Effector CD8-positive, alpha-beta T cell (primary cell): ENCODE data around the gene DHX34.
"Not testable (repeated sequence)": the region's sequence is repeated elsewhere in the genome, so short reads cannot be mapped to it uniquely, and the experiment has no call there.

Experiments used
- DNase-seq: peaks from one replicate; lab custom pipeline; 2025; lab: John Stamatoyannopoulos, UW

Gene DHX34

DNA sequence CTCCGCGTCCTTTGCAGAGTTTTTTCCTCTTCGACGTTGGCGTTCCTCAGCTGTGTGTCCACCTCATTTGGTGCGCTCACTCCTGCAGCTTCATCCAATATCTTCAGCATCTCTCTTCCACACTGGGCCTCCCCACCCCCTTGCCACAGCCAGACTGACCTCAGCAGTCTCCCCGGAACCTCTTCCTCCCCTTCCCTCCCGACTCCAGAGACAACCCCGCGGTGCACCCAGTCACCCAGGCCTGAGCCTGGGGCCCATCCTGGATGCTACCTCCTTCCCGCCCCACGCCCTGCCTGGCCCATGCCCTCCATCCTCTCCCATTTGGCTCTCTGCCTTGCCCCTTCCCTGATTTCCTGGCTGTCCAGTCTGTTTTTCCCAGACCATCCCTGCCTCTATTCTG lies 25.2 kb upstream of the DHX34 start:
- DNase-seq, result no peak

DNA sequence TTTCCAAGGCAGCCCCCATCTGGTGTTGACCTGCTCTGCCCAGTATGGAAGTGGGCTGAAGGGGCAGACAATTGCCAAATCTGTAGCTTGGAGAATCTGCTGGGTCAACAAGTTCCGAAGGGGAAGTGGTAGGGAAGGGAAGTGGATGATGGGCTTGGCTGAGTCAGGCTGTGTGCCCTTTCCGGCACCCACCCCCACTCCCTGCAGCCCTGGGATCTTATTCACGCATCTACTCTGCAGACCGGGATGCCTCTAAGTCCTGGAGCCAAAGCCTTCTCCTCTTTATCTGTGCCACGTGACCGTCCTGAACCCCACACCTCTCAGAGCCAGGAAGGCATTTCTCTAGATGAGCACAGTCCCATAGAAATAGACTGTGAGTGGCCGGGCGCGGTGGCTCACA lies 24.6 kb upstream of the DHX34 start:
- DNase-seq, result no peak

DNA sequence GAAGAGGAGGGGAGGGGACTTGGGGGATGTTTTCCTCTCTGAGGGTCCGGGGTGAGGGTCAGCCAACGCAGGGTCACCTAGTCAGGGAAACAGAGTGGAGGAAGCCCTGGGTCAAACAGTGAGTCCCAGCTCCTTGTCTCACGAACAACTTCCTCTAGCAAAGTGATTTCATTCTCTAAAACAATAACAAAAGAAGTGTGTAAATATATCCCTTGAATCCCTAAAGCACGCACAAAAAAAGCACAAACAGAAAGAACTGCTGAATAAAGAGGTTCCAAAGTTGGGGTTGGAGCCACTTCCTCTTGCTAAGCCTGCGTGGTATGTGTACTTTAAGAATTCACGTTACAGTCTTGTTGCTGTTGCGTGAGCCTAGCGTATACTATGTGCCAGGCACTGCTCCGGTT lies 18.6 kb upstream of the DHX34 start:
- DNase-seq, result no peak

DNA sequence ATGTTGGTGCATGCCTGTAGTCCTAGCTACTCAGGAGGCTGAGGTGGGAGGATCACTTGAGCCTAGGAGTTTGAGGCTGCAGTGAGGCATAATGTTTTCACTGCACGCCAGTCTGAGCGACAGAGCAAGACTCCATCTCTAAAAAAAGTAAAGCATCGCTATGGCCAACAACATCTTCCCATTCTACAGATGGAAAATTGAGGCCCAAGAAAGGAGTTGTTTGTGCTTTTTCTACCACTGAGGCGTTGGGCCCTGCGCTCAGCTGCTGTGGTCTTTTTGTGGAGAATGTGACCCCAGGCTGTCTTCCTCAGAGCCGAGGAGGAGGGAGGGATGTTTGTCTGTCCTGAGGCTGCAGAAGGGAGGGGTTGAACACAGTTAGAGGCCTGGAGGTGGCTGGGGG lies 17.6 kb upstream of the DHX34 start:
- DNase-seq, result no peak

DNA sequence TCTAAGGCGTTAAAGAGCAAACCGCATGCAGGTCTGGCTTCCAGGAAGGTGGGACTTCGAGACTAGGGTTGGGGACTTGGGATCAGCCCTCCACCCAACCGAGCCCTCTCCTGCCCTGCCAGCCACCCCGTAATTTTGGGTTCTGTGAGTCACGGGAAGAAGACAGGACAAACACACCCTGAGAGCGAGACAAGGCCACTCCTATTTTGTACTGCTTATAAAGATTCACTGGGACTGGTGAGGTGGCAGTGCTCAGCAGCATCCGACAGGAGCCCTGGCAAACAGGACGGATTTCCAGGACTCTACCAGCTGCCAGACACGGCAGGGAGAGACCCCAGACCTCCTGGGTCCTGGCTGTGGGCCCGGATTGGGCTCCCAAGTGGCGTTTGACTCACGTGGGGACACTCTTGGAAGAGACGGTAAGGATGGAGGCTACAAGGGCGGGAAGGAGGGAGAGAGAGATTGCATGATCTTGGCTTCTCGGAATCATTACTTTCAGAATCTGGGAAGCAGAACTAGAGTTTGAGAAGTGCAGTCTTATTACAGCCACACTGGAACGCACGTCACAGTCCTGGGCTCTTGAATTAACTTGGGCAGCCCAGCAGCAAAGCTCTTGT lies 17.1 kb upstream of the DHX34 start, which contains the start of gene C5AR2:
Gene C5AR2, plus strand, starts transcription at position 245 of the 617 bp plus-strand sequence. CDS start 8,625 bp downstream, outside the sequence.
- DNase-seq, result no peak

DNA sequence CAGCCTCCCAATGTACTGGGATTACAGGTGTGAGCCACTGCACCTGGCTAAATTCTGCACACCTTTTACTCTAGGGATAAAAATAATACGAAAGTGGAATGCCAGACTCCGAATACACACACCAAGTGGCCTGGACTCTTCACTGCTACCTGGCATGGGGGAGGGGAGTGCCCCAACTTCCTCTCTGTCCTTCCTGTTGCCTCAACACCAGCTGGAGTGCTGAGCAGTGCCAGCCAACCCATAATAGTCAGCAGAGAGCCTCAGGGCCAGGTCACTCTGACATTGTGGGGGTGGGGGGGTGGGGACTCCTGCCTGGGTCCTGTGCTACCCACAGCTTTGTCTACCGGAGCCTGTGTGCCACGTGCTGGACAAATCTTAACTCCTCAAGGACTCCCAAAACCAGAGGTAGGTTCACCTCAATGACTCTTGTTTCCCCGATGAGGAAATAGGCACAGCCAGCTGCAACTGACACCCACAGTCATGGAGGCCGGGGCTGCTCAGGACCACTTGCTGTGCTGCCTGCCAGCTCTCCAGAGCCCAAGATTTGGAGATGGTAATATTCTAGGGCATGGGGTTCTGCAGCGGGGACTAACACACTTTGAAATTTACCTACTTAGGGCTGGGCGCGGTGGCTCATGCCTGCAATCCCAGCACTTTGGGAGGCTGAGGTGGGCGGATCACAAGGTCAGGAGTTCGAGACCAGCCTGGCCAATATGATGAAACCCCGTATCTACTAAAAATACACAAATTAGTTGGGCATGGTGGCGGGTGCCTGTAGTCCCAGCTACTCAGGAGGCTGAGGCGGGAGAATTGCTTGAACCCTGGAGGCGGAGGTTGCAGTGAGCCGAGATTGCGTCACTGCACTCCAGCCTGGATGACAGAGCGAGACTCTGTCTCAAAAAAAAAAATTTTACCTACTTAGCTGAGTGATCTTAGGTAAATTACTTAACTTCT lies 12.1 kb upstream of the DHX34 start:
- not testable (repeated sequence) for DNase-seq

DNA sequence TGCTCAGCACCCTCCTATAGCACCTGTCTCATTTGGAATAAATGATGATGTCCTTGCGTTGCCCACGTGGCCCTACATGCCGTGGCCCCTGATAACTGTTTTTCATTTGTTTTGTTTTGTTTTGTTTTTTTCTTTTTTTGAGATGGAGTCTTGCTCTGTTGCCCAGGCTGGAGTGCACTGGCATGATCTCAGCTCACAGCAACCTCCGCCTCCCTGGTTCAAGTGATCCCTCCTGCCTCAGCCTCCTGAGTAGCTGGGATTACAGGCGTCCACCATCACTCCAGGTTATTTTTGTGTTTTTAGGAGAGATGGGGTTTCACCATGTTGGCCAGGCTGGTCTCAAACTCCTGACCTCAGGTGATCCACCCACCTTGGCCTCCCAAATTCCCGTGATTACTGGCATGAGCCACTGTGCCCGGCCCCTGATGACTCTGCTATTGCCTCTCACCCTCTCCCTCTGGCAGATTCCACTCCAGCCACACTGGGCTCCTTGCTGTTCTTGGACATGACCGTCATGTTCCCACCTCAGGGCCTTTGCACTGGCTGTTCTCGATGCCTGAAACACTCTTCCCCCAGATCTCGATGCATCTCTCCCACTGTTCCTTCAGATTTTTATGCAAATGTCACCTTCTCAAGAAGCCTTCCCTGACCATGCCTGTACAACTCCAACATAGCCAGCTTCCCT lies 9.8 kb upstream of the DHX34 start:
- DNase-seq, result no peak

DNA sequence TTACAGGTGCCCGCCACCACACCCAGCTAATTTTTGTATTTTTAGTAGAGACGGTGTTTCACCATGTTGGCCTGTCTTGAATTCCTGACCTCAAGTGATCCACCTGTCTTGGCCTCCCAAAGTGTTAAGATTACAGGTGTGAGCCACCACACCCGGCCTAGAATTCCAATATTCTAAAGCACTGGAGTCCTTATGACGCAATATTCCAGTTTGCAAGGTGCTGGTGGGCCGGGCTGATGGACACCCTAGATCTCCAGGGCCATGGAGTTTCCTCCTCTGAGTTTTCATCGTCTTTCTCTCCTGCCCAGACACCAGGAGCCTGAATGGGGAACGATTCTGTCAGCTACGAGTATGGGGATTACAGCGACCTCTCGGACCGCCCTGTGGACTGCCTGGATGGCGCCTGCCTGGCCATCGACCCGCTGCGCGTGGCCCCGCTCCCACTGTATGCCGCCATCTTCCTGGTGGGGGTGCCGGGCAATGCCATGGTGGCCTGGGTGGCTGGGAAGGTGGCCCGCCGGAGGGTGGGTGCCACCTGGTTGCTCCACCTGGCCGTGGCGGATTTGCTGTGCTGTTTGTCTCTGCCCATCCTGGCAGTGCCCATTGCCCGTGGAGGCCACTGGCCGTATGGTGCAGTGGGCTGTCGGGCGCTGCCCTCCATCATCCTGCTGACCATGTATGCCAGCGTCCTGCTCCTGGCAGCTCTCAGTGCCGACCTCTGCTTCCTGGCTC lies 8.5 kb upstream of the DHX34 start:
- DNase-seq, result no peak

DNA sequence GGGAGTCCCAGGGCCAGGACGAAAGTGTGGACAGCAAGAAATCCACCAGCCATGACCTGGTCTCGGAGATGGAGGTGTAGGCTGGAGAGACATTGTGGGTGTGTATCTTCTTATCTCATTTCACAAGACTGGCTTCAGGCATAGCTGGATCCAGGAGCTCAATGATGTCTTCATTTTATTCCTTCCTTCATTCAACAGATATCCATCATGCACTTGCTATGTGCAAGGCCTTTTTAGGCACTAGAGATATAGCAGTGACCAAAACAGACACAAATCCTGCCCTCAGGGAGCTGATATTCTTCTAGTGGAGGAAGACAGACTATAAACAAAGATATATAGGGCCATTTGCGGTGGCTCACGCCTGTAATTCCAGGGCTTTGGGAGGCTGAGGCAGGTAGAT lies 7.4 kb upstream of the DHX34 start:
- DNase-seq, result no peak

DNA sequence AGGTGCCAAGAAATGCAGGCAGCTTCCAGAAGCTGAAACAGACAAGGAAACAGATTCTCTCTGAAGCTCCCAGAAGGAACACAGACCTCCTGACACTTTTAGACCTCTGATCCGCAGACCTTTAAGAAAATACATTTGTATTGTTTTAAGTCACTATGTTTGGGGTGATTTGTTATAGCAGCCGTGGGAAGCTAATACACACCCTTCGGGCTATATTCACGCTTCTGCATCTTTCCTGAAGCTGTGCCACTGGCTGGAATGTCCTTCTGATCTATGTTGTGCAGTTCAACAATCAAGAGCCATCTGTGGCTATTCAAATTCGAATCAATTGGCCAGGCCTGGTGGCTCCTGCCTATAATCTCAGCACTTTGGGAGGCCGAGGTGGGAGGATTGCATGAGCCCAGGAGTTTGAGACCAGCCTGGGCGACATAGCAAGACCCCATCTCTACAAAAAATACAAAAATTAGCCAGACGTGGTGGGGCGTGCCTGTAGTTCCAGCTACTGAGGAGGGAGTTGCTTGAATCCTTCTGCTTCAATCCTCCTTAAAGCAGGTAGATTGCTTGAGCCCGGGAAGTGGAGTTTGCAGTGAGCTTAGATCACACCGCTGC lies 5.8 kb upstream of the DHX34 start:
- DNase-seq, result no peak

DNA sequence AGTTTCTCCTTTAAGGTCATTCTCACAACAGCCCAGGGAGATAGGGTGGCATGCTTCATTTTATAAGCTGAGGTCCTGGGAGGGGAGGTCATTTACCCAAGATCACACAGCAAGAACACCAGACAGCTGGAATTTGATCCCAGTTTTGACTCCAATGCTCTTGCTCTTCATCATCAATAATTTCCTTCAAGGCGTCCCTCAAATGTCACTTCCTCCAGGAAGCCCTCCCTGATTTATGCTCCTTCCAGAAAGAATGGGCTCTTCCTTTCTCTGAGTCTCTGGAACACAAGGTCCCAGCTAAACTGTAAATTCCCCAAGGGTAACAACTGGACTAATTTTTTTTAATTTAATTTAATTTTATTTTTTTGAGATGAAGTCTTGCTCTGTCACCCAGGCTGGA lies 4.7 kb upstream of the DHX34 start:
- no peak for DNase-seq

DNA sequence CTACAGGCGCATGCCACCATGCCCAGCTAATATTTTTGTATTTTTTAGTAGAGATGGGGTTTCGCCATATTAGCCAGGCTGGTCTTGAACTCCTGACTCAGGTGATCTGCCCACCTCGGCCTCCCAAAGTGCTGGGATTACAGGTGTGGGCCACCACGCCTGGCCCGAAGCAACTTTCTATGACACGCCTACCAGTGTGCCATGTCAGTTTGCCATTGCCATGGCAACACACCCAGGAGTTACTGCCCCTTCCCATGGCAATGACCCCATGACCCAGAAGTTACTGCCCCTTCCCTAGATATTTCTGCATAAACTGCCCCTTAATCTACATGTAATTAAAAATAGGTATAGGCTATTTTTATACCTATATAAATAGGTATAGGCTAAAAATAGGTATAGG lies 3.1 kb upstream of the DHX34 start:
- not testable (repeated sequence) for DNase-seq

DNA sequence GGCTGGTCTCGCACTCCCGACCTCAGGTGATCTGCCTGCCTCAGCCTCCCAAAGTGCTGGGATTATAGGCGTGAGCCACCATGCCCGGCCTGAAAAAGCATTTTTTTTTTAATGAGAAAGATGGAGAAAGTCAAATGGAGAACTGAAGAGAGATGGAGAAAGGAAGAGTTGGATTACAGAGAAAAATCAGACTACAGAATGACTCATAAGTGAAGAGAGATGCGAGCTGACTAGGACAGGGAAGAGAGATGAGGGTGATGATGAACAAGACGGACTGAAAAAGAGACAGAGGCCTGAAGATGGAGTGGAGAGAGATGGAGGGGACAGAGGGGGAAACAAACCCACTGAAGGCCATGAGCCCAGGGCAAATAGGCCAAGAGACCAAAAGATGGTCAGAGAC lies 1.5 kb downstream of the DHX34 start:
- DNase-seq, result no peak

DNA sequence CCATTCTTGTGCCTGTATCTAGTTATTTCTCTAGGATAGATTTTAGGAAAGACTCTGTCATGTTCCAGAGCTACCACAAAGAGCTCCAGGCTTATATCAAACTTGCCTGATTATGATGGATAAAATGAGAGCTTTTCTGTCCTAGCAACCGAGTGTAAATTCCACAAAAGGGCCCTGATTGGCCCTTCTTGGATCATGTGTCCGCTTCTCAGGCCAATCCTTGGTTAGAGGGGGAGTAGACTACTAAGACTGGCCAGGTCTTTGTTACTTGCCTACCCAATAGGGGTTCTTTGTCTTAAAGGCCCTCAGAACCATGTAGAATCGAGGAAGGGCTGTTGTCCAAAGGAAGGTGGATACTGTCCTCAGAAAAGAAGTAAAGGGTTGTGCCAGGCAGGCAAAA lies 2.4 kb downstream of the DHX34 start:
- no peak for DNase-seq

DNA sequence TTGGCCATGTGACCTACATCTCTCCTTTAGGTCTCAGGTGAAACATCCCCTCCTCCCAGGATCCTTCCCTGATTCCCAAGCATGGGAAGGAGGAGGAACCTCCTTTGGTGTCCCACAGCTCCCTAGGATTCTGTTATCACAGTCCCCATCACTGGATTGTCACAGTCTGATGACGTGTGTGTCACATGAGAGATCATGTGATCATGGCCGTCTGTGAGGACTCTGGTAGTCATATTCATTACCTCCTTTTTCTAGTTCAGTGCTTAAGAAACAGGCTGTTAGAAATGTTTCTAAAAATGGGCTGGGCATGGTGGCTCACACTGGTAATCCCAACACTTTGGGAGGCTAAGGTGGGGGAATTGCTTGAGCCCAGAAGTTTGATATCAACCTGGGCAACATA lies 3.0 kb downstream of the DHX34 start:
- no peak for DNase-seq

DNA sequence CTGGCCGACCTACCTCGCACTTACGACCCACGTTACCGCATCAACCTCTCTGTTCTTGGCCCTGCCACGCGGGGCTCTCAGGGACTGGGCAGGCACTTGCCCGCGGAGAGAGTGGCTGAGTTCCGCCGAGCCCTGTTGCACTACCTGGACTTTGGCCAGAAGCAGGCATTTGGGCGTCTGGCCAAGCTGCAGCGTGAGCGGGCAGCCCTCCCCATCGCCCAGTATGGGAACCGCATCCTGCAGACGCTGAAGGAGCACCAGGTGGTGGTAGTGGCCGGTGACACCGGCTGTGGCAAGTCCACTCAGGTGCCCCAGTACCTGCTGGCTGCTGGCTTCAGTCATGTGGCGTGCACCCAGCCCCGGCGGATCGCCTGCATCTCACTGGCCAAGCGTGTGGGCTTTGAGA lies 4.2 kb downstream of the DHX34 start:
- DNase-seq, result no peak

DNA sequence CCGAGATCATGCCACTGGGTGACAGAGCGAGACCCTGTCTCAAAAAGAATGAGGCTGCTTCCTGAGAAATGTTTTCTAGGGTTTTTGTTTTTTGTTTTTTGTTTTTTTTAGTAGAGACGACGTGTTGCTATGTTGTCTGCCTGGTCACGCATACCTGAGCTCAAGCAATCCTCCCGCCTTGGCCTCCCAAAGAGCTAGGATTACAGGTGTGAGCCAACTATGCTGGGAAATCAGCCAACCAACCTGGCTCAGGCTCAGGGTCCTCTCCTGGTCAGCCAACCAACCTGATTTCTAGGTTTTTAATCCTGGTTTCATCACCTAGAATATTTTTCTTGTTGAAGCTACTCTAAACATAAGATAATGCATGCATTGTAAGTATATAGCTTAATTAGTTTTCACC lies 7.8 kb downstream of the DHX34 start:
- DNase-seq, result no peak

DNA sequence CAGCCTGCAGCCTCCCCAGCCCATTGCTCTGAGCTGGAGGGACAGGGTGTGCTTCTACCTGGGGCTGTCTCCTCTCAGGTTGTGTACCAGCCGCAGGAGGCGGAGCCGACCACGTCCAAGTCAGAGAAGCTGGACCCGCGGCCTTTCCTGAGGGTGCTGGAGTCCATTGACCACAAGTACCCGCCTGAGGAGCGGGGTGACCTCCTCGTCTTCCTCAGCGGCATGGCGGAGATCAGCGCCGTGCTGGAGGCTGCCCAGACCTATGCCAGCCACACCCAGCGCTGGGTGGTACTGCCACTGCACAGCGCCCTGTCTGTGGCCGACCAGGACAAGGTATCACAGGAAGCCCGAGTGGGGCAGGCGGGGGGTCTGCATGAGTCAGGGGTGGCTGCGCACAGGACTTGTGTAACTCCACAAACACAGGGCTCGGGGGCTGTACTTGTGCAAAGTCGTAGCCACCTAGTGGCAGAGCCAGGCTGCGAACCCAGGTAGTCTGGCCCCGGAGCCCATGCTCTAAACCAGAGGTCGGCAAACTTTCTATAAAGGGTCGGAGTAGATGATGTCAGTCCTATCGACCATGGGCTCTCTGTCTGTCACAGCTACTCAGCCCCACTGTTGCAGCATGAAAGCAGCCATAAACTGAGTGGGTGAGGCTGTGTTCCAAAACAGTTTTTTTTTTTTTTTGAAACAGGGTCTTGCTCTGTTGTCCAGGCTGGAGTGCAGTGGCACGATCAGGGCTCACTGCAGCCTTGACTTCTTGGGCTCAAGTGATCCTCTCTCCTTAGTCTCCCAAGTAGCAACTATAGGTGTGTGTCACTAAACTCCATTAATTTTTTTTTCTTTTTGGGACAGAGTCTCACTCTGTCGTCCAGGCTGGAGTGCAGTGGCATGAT lies 8.9 kb downstream of the DHX34 start:
- no peak for DNase-seq

DNA sequence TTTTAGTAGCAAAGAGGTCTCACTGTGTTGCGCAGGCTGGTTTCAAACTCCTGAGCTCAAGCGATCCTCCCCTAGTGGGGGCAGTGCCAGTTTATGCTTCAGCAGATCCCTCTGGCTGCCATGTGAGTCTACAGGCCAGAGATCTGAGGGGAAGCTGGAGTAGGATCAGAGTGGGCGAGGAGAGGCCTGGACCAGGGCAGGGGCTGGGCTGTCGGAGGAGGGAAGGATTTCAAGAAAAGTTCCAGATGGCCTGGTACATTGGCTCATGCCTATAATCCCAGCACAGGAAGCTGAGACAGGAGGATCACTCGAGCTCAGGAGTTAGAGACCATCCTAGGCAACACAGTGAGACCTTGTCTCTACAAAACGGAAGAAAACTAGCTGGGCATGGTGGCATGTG lies 9.8 kb downstream of the DHX34 start:
- DNase-seq, result no peak

DNA sequence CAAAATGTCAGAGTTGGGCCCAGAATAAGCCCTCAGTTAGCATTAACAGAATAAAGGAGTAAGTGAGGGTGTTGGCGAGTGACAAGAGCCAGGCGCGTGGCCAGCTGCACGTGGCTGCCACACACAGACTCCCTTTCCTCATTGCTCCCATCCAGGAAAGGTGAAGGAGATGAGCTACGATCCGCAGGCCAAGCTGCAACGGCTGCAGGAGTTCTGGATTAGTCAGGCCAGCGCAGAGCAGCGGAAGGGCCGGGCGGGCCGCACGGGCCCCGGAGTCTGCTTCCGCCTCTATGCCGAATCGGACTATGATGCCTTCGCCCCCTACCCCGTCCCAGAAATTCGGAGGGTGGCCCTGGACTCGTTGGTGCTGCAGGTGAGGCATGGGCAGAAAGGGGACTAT lies 13.2 kb downstream of the DHX34 start:
- DNase-seq, result no peak
